HUES64 (cell line): ENCODE results near the gene ZNF256. TPM values are rescaled to one million over a fixed set of nuclear protein-coding genes. Genes with fewer than 3 reads are reported as not detected.

ENCODE experiments used
- H3K27ac ChIP-seq: 2 replicates; pipeline ENCODE4 v1.7.0; 2013; ENCODE audit warnings: low read depth, low read length, inconsistent platforms
- H3K27me3 ChIP-seq: 2 replicates; pipeline ENCODE4 v1.6.1; 2013; ENCODE audit warnings: mild to moderate bottlenecking, low read length; ENCODE audit not compliant: insufficient read depth
- H3K36me3 ChIP-seq: 2 replicates; pipeline ENCODE4 v1.6.1; 2013; ENCODE audit warnings: mild to moderate bottlenecking, low read length; ENCODE audit not compliant: insufficient read depth
- H3K4me1 ChIP-seq: 2 replicates; pipeline ENCODE4 v1.6.1; 2013; ENCODE audit warnings: mild to moderate bottlenecking, low read length, moderate library complexity; ENCODE audit not compliant: insufficient read depth
- H3K4me3 ChIP-seq: 2 replicates; pipeline ENCODE4 v1.5.1; 2013; ENCODE audit warnings: mild to moderate bottlenecking, low read length, moderate library complexity
- H3K9ac ChIP-seq: 2 replicates; pipeline ENCODE4 v1.6.1; 2013; ENCODE audit warnings: mild to moderate bottlenecking, low read depth, low read length
- H3K9me3 ChIP-seq: 2 replicates; pipeline ENCODE4 v1.6.1; 2013; ENCODE audit warnings: low read depth, low read length; ENCODE audit not compliant: insufficient read depth
- WGBS: fragments of 150-250, 120-280 bp; methylation state at CpG from one replicate; pipeline ENCODE4 v1.1.7; 2013; ENCODE audit warnings: missing lambda C conversion rate; 5-methylcytosine and 5-hydroxymethylcytosine counted together
- polyA plus RNA-seq, 2 experiments: library from polyadenylated mRNA; stranded (reverse); fragments of 50-300 nt; gene quantifications; one replicate each; pipeline ENCODE4 v1.2.3, GENCODE V29; 2013

The ZNF256 gene
- polyA plus RNA-seq (2013, experiment 1 of 2) = 7.6 TPM
- 8.8 TPM for polyA plus RNA-seq (2013, experiment 2 of 2)

DNA sequence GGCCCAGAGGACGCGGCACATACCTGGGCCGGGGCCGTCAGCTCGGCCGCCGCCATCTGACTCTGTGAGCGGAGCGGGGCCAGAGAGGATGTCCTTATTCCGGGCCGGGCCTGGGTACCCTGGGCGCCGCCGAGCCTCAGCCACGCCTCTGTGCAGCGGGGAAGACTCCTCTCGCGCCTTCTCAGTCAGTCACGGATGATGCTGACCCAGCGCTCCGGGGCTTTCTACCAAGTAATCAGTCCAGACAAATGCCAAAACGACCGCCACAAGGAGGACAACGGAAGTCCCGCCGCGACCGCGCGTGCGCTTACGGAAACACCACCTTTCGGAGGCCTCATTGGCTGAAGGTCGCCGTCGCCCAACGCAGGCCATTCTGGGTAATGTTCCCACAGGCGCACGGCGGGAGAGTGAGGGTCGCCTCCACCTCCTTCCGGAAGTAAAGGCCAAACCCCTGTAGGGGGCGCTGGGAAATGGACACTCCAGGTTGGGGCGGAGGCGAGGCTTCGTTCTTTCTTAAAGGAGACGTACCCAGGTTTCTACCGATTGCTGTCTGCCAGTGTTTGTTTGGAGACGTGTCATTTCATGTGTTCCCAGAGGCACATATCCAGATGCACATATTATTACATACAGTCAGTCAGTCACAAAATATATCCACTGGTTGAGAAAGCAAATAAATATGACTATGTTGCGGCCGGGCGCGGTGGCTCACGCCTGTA is at the start of gene ZNF256:
TSS of gene ZNF256 (minus strand) at position 288 of the 716 bp plus-strand sequence. CDS start at position 56, 232 bp downstream.
- WGBS = 9% methylated on average over 54 of the region's 54 CpGs

DNA sequence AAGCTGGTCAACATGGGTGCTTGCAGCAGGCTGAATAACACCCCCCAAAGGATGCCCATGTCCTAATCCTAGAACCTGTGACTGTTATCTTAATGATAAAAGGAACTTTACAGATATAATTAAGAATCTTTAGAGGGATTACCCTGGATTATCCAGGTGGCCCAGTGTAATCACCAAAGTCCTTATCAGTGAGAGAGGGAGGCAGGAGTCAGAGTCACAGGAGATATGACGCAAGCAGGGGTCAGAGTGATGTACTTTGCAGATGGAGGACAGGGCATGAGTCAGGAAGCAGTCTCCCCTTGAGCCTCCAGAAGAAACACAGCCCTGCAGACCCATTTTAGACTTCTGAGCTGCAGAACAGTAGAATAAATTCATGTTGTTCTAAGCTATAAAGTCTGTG is 45.3 kb upstream of the ZNF256 start:
- H3K27me3 ChIP-seq = no peaks in the 10 kb centered on the region
- H3K27ac ChIP-seq = no peak overlapping the region
- peaks cover 63% of the 10 kb centered on the region for H3K36me3 ChIP-seq
- H3K9ac ChIP-seq = no peak overlapping the region
- H3K4me1 ChIP-seq = no peaks in the 10 kb centered on the region
- peaks cover 50% of the 10 kb centered on the region for H3K9me3 ChIP-seq
- no peak overlapping the region for H3K4me3 ChIP-seq
- 84% methylated on average over 1 of the region's 1 CpG for WGBS

More for the DNA sequence above, at the start of gene ZNF256:
- H3K36me3 ChIP-seq = peaks cover 17% of the 10 kb centered on the region
- peak within 1 kb of the TSS; percentile 73 for H3K27ac ChIP-seq
- peak within 1 kb of the TSS; percentile 89 for H3K9ac ChIP-seq
- peaks cover 5% of the 10 kb centered on the region; the same call in 1 of the 2 replicates for H3K4me1 ChIP-seq
- peak within 1 kb of the TSS; percentile 93 for H3K4me3 ChIP-seq
- no peaks in the 10 kb centered on the region for H3K27me3 ChIP-seq
- peaks cover 26% of the 10 kb centered on the region; the same call in 1 of the 2 replicates for H3K9me3 ChIP-seq

DNA sequence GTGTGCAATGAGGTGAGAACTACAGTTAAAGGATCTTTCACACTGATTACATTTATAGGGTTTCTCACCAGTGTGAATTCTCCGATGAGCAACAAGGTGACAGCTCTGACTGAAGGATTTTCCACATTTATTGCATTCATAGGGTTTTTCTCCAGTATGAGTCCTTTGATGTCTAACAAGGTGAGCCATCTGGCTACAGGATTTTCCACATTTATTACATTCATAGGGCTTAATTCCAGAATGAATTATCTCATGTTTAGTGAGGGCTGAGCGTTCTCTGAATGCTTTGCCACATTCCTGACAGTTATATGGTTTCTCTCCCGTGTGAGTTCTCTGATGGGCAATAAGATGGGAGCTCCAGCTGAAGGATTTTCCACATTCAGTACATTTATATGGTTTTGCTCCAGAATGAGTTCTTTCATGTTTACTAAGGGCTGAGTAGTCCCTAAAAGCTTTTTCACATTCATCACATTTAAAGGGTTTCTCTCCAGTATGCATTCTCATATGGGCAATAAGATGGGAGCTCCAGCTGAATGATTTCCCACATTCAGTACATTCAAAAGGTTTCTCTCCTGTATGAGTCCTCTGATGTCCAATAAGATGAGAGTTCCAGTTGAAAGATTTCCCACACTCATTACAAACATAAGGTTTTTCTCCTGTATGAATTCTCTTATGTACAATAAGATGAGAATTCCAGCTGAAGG is 31.2 kb upstream of the ZNF256 start:
- Histone ChIP-seq H3K9ac (no peak overlapping the region), H3K27ac (no peak overlapping the region), H3K36me3 (peaks cover 76% of the 10 kb centered on the region), H3K4me3 (peak overlapping the region; percentile 19; the same call in 1 of the 2 replicates), H3K27me3 (no peaks in the 10 kb centered on the region), H3K4me1 (no peaks in the 10 kb centered on the region), H3K9me3 (peaks cover 97% of the 10 kb centered on the region)
- WGBS = 100% methylated on average over 3 of the region's 3 CpGs

DNA sequence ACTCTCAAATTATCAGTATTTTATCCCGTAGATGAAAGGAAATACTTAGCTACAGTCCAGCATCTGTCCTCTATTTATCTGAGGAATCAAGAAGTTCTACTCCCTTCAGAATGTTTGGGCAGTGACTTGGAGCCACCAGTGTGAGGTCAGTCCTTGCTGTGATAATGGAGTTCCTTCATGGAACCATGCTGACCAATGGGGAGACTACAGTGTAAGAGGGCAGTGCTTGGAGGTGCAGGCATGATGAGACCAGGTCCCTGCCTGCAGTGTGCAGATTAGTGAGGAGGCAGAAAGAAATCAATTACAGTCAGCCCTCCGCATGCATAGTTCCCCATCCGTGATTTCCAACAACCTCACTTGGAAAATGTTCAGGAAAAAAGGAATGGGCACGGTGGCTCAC is 26.9 kb upstream of the ZNF256 start, which contains the start of gene C19orf18:
TSS of gene C19orf18 (minus strand) at position 101 of the 400 bp plus-strand sequence. CDS start 102 bp downstream, outside the sequence.
- Histone ChIP-seq H3K4me3 (no peak within 1 kb of the TSS), H3K36me3 (peaks cover 33% of the 10 kb centered on the region), H3K27ac (no peak within 1 kb of the TSS), H3K27me3 (no peaks in the 10 kb centered on the region), H3K9ac (no peak within 1 kb of the TSS), H3K9me3 (peaks cover 90% of the 10 kb centered on the region), H3K4me1 (no peaks in the 10 kb centered on the region)
- WGBS = 94% methylated on average over 4 of the region's 4 CpGs

DNA sequence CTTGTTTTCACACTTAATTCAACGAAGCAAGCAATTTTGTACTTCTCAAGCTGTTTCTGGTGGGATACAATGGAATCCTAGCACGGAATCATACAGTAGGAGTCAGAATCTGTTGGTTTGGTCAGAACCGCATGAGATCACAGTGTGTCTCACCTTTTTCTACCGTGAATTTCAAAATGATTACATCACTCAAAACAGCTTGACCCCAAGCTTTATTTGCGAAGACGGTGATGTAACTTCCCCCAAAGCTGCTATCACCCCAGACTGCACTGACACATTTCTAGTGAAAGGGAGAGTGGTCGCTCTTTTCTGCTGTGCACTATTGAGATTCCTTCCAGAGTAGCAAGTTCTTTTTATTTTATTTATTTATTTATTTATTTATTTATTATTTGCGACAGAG is 17.3 kb upstream of the ZNF256 start:
- H3K27me3 ChIP-seq = no peaks in the 10 kb centered on the region
- no peaks in the 10 kb centered on the region for H3K4me1 ChIP-seq
- peaks cover 60% of the 10 kb centered on the region for H3K9me3 ChIP-seq
- 85% methylated on average over 8 of the region's 8 CpGs for WGBS
- H3K4me3 ChIP-seq = no peak overlapping the region
- H3K27ac ChIP-seq = no peak overlapping the region
- H3K36me3 ChIP-seq = no peaks in the 10 kb centered on the region
- no peak overlapping the region for H3K9ac ChIP-seq

DNA sequence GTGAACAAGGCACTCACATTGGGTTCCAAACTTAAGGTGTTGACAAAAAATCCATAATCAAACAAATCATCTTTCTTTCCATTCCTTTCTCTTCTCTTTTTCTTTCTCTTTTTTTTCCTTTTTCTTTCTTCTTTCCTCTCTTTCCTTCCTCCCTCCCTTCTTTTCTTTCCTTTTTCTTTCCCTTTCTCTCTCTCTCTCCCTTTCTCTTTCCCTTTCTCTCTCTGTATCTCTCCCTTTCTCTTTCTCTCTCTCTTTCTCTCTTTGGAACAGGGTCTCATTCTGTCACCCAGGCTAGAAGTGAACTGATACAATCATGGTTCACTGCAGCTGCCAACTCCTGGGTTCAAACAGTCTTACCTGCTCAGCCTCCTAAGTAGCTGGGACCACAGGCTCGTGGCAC is 14.3 kb upstream of the ZNF256 start:
- H3K27ac ChIP-seq = no peak overlapping the region
- H3K4me3 ChIP-seq = no peak overlapping the region
- H3K36me3 ChIP-seq = no peaks in the 10 kb centered on the region
- 80% methylated on average over 1 of the region's 1 CpG for WGBS
- peaks cover 58% of the 10 kb centered on the region for H3K9me3 ChIP-seq
- no peaks in the 10 kb centered on the region for H3K4me1 ChIP-seq
- no peak overlapping the region for H3K9ac ChIP-seq
- no peaks in the 10 kb centered on the region for H3K27me3 ChIP-seq

DNA sequence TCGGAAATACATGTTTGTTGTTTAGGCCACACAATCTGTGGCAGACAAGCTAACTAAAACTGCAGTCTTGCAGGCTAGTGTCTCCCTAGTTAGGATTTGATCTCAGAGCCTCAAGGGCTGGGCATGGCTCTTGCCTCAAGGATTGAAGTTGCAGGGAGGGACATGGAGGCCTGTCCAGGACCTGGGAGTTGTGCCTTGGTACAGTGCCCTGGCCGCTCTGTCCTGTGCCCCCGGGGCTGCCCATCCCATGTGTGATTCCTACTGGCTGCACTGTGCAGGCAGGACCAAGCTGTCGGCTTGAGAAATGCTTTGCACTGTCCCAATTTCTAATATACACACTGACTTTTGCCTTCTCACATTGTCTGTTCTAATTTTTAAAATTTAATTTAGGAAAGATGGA is 7.5 kb upstream of the ZNF256 start:
- WGBS = 92% methylated on average over 4 of the region's 4 CpGs
- Histone ChIP-seq H3K27me3 (no peaks in the 10 kb centered on the region), H3K9me3 (peaks cover 41% of the 10 kb centered on the region; the same call in 1 of the 2 replicates)

DNA sequence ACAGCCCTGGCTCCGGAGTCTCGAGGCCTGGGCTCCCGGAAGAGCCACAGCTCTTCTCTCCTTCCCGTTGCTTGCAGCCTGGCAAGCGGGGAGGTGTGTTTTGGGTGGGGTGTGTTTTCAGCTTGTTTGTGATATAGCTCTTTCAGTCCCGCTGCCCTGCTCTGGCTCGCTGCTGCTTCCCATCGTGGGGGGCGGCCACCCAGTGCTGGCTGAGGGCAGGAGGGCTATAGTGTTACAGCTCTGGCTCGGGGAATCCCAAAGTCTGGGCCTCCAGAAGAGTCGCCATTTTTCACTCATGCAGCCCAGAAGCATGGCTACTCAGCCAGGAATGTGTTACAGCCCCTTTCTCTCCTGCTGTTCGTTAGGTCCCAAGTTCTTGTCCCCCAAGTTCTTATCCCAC is 2.2 kb upstream of the ZNF256 start:
- 90% methylated on average over 12 of the region's 12 CpGs for WGBS
- Histone ChIP-seq H3K9me3 (peaks cover 27% of the 10 kb centered on the region; the same call in 1 of the 2 replicates), H3K36me3 (no peaks in the 10 kb centered on the region), H3K9ac (no peak overlapping the region), H3K27me3 (no peaks in the 10 kb centered on the region), H3K4me1 (peaks cover 5% of the 10 kb centered on the region; the same call in 1 of the 2 replicates), H3K4me3 (no peak overlapping the region), H3K27ac (no peak overlapping the region)

More for the DNA sequence above, 7.5 kb upstream of the ZNF256 start:
- Histone ChIP-seq H3K9ac (no peak overlapping the region), H3K4me1 (no peaks in the 10 kb centered on the region), H3K4me3 (no peak overlapping the region), H3K27ac (no peak overlapping the region), H3K36me3 (no peaks in the 10 kb centered on the region)

DNA sequence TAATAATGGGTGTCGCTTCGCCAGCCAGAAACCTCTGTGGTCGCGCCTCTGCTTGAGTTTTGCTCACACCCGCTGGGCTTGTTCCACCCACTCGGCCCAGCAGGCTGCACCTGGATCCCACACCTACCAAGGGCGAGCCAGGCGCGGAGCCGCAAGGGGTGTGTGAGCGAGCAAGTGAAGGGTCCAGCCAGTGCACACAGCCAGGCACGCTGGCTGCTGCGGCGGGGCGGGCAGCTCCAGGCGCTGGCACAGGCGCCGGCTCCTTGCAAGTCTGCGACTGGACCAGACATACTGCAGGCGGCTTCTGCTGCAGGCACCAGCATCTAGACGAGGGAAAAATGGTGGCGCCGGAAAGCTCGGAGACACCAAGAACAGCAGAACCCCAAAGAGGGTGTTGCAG is 1.8 kb upstream of the ZNF256 start:
- Histone ChIP-seq H3K9ac (no peak overlapping the region), H3K4me1 (peaks cover 5% of the 10 kb centered on the region; the same call in 1 of the 2 replicates), H3K9me3 (peaks cover 27% of the 10 kb centered on the region; the same call in 1 of the 2 replicates), H3K36me3 (no peaks in the 10 kb centered on the region), H3K4me3 (no peak overlapping the region), H3K27me3 (no peaks in the 10 kb centered on the region), H3K27ac (no peak overlapping the region)
- 95% methylated on average over 24 of the region's 24 CpGs for WGBS

DNA sequence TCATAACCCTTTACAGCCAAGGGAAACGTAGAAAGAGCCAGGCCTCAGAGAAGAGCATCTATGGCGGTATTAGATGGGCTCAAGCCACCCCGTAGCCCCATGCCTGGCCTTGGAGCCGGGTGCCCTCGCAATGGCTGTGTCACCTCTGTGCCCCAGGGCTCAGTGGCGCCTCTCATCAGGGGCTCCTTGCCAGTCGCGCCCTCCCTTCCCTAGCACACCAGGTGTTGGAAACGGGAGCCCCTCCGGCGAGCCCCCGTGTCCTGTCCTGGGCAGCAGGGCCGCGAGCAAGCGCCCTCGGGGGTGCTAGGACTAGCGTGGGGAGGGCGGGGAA is 453 bp downstream of the ZNF256 start:
- WGBS = 2% methylated on average over 18 of the region's 18 CpGs
- Histone ChIP-seq H3K27me3 (no peaks in the 10 kb centered on the region), H3K36me3 (peaks cover 22% of the 10 kb centered on the region), H3K4me1 (peaks cover 5% of the 10 kb centered on the region; the same call in 1 of the 2 replicates), H3K9me3 (peaks cover 31% of the 10 kb centered on the region; the same call in 1 of the 2 replicates), H3K4me3 (peak overlapping the region; percentile 93), H3K27ac (peak overlapping the region; percentile 73), H3K9ac (peak overlapping the region; percentile 89)

DNA sequence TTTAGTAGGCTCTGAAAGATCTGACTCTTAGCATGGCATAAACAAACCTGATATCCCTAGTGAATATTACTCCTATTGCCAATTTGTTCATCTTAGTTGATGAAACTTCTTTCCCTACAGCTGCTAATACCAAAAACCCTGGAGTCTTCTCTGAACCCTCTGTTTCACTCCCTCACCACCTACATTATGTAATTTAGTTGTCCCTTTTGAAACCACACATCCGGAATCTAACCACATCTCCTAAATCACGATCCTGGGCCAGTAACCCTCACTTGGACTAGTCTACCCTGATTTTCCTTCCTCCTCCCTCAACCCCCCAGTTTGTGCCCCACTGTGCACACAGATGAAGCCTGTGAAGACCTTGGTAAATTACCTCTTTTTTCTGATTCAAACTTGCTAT is 1.2 kb downstream of the ZNF256 start:
- WGBS = 93% methylated on average over 2 of the region's 2 CpGs
- Histone ChIP-seq H3K4me1 (peaks cover 5% of the 10 kb centered on the region; the same call in 1 of the 2 replicates), H3K9me3 (peaks cover 30% of the 10 kb centered on the region; the same call in 1 of the 2 replicates), H3K9ac (peak overlapping the region; percentile 89), H3K36me3 (peaks cover 30% of the 10 kb centered on the region), H3K27me3 (no peaks in the 10 kb centered on the region), H3K4me3 (peak overlapping the region; percentile 93), H3K27ac (no peak overlapping the region)
